Mucosa of gallbladder (tissue), 1 donor: ENCODE results near the gene TNS1. TPM values are rescaled to one million over a fixed set of nuclear protein-coding genes. Genes with fewer than 3 reads are reported as not detected.
"Not testable (repeated sequence)": the region's sequence is repeated elsewhere in the genome, so short reads cannot be mapped to it uniquely, and the experiment has no call there.

Source experiments
- DNase-seq: peaks from one replicate; pipeline ENCODE4 v3.0.0-alpha.2; 2020; ENCODE audit warnings: low spot score
- total RNA-seq: library from RNA; stranded (reverse); gene quantifications from one replicate; pipeline ENCODE4 v1.2.1, GENCODE V29; 2021
- donor health status: DM: no; HTN: no; CAD: no.

TNS1 gene
- total RNA-seq, 1 donor from 2014 or later = 469 TPM

DNA sequence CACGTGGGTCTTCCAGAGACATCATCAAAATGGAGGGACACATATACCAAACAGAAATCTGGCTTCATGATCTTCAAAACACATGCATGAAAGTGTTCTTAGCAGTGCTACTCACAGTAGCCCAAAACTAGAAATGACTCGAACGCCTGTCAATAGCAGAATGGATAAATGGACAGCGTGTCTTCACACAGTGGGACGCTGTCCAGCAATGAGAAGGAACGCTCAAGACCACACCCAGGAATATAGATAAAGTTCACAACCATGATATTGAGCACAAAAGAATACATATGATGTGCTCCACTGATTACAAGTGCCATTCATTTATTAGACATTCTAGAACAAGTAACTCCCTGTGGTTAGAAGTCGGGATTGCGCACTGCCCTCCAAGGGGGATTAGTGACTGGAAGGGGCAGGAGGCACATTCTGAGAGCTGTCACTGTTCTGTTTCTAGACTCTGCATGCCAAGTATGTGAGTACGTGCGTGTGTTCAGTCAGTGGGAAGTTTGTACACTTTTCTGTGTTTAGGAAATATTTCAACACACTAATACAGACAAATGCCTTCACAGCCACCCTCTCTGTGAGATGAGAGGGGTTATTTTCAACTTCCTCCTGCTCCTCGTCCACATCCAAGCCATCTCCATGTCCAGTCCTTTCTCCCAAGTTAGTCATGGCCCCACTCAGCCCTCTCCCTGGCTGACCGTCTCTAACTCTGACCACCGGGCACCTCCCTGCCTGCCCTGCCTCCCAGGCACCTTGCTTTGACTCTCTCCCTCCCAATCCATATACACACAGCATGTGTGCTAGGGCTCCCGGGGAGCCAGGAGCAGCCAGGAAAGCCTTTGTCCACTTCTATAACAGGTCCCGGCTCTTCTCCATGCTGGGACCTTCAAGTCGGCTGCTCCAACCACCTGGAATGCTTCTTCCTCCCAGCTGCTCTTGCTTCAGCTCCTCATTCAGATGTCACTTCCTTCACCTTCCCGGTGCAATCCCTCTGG is 26.9 kb upstream of the TNS1 start:
- peak; percentile 10 for DNase-seq

DNA sequence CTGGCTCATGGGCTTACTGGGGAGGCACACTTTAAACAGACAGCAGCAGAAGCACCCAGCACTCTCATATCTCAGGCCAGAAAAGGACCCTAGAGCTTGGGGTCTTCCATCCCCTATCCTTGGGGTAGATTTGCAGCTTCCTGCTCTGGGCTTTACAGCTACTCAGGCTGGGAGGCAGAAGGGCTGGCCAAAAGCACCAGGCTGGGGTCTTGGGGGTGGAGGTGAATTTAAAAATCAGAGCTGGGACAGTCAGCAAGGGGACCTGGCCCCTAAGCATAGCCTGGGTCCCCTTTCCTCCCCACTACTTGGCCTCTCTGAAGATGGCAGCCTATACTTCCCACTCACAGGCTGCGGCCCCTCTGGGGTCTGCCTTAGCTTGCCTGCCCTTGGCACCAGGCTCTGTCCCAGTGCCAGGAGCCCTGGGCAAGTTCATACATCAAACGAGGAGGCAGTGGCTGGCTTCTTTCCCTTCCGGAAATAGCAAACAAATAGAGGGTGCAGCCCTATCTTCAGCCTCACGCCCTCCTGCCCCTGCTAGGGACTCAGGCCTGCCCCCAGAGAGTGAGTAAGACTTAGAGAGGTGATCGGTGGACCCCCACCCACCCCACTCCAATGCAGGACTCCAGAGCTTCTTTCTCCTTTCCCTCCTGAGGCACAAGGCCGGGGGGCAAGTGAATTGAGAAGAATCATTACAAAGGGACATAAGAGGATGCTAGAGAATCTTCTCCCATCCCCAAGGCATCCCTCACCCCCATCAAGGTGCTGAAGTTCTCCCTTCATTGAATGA is 26.0 kb upstream of the TNS1 start:
- peak; percentile 10 for DNase-seq

DNA sequence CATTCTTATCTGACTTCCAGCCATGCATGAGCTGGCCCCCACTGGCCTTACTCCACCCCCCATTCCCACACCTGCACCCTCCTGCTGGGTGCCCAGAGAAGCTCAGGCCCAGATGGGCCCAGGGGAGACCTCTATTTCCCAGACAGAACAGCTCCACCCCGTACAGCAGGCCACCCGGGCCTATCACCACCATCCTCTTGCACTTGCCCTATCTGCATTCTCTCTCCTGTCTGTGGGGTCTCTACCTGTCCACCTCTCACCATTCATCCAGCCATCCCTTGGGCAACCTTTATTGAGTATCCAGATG is 25.3 kb upstream of the TNS1 start:
- DNase-seq = no peak

DNA sequence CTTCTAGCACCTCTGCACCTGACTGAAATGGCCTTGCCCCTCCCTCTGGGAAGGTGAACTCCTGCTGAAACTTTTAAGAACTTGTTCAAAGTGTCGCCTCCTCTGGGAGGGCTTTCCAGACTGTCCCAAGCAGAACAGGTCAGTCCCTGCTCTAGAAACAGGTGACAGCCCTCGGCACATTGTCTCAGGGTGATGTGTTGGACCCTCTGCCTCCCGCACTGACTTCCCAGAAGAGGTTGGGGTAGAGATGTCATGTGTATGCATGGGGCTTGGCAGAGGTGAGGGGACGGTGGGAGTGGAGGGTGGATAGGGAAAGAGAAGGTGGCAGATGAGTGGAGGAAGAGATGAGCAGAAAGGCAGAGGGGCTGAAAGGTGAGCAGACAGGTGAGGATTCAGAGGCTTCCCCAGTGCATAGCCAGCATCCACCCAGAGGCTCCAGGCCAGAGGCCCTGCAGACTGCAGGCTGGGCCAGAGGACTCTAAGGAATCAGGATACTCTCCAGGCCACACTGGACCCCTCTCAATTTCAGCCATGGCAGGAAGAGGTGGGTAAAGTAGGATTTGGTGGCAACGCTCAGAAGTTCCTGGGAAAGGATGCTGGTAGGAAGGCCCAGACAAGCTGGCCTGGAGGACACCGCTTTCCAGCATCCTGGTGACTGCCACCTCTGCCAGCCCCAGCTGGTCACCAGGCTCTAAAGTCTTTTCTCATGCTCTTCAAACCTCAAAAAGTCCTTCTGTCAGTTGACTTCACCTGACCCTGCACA is 24.8 kb upstream of the TNS1 start:
- no peak for DNase-seq

DNA sequence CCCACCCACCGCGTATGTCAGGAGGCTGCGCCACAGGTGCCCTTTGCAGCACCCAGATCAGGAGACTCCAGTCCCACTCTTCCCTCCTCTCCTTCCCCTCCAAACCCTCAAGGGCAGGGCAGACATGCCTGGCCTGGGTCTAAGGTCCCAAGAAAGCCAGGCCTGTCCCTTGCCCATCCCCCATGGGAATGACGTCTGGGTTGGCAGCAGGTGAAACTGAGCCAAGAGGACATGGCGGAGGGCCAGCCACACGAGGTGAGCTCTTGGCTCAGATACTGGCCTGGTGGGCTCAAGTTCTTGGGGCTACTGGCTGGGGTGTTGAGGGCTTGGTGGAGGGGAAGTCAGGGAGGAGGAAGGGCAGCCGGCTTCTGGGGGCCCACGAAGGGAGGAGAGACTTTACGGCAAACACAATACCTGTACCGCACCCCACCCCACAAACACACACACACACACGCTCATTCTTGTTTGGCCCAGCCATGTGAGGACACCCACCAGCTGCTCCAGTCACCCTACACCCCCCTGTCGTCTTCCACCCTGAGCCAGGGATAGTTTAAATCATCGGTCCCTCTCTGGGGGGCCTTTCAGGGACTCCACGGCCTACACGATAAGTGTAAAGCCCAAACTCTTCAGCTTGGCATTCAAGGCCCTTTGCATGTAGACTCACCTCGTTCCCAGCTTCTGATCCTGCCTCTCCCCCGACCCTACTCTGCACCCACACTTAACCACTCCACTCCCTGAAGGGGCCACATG is 24.1 kb upstream of the TNS1 start:
- peak; percentile 82 for DNase-seq

DNA sequence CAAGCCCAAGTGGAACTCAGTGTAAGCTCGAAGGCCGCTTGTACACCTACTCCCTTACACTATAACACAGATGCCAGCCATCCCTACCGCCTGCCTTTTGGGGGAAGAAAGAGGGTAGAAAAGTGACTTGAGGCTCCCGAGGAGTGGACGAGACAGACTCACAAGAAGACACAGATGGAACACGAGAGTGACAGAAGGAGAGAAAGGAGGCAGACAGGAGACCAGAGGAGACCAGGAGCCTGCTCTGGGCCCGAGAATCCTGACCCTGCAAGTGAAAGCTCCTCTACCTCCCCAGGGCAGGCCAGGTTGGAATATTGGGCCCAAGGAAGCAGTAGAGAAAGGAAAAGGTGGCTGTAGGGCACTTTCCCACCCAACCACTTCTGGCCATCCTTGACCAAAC is 23.4 kb upstream of the TNS1 start:
- DNase-seq = no peak

DNA sequence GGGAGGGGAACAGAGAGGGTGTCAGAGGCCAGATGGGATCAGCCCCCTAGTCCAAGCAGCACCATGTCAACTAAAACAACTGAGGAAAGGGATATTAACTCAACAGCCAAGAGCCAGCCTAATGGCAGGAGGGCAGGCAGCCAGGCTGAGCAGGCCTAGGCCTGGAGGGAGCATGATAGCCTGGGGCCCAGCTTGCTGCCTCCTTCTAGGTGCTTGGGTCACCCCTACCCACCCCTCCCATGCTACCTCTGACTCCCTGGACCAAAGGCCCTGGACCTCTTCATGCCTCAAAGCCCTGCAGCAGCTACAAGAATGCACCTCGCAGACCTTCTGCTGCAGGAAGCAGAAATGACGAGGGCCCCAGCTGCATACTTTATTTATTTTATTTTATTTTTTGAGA is 22.1 kb upstream of the TNS1 start:
- DNase-seq = no peak

DNA sequence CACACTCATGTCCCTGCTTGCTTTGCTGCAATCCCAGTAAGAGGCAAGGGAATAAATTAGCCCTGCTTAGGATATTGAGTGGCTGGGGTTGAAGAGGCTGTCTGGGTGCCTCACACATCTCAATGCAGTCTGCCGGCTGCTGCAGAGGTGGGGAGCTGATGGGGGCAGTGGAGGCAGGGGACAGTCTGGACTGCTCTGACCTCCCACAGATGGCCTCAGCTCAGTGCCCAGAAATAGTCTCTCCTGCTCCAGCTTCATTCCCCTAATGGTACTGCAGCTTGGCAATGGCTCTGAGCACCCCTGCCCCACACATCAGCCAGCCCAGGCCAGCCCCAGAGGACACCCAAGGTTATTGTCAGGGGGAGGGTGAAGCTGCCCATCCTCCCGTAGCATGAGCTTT is 21.5 kb upstream of the TNS1 start:
- DNase-seq = no peak

DNA sequence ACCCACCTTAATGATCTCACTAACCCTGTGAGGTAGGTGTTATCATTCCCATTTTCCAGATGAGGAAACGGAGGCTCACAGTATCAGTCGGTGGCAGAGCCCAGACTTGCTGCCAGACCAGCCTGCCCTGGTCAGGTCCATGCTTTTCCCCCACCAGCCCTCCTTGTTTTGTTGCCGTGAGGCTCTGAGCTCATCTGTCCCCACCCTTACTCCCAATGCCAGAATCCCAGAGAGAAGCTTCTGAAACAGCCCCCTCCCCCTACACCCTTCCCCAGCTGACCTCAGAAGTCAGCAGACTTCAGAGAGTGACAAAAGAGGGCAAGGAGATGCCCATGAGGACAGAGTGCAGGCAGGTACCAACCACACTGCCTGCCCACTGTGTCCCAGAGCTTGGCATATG is 20.8 kb upstream of the TNS1 start:
- no peak for DNase-seq

DNA sequence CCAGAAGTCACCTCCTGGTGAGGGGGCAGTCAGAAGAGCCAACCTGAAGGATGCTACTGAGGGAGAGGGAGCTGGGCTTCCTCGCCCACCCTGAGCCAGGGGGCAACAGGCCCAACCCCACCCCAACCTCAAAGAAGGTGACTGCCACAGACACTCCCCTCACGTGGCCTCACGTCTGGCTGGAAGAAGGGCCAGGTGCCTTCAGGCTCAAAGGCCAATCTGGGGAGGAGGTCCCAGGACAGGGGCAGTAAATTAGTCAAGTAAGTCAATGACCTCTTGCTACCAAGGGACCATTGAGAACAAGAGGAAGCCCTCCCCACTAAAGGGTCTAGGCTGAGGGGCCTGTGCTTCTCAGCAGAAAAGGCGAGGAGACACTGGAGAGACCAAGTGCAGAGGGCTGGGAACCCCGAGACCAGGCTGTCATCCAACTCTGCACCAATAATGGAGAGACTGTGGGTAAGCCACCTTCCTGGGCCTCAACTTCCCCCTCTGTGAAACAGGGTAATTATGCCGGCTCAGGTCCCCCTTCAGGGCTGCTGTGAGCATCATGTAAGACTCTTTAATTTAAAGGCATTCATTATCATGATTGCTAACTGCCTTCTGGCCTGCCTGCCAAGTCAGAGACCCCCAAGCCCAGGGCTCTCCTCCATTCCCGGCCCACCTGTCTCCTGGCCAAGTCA is 20.2 kb upstream of the TNS1 start:
- DNase-seq = no peak

DNA sequence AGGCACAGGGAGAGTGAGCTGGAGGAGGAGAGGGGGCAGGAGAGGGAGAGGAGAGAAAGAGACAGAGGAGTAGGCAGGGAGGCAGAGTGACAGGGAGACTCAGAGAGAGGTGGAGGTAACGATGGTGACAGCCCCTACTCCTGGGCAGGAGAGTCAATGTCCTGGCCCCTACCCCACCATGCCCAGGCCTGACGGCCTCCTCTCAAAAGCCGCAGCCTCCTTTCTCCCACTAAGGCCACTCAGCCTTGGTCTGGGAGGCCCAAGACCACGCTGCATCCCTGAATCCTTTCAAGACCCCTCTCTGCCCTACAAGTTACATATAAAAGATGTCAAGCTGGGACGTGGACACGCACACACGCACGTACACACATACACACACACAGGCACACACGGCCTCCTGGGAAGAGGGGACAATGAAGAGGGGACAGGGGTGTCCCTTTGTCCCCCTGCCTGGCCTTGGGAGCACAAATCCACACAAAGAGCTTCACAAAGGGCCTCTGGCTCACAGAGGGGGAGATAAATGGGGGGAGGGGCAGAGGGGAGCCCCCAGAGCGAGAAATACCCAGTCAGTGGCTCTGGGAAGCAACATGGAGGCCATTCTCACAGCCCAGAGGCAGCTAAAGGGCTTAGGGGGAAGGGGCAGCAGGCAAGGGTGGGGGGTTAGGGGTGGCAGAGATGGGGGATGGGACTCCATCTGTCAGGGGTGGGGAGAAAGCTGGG is 19.5 kb upstream of the TNS1 start:
- DNase-seq = no peak

DNA sequence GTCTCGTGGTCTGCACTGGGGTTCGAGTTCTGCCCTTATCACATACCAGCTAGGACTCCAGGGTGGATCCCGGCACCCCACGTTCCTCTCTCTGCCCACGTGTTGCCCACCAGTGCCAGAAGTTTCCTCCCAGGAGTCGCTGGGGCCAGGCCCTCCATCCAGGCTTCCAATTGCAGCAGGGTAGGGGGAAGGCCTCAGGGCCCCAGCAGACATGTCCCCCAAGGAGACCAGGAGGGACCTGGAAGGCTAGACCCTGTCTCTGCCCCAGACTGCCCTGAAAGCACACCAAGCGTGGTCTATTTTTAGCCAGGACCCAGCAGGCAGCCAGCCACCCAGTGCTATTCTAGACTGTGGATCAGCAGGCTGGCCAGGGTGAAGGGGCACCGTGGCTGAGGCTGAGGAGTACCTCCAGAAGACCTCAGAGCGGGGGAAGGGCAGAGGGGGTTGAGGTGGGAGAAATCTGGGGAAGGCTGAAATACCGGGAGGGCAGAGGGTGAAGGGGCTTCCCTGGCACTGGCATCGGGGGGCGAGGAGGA is 18.8 kb upstream of the TNS1 start:
- DNase-seq = no peak

DNA sequence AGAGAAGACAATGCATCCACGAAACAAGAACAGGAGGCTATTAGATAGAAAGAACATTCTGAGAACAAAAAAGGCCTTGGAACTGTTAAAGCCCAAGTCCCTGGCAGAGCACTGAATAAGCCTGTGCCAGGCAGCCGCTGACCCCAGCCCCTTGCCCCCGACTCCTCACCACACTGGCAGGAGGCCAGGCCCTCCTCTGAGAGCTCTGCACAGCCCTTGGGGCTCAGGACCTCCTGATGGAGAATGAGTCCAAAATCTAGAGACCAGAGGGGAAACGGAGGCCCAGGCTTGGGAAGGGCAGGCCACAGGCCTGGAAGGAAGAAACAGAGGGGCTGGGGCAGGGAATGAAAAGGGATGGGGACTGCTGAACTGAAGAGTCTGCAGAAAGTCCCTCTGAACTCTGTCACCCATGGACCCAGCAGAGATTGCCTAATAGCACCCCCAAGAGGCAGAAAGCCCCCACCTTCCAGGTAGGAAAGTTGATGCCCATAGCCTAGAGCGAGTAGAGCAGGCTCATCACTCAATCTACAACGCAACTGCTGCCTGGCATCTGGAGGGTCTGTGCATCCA is 18.3 kb upstream of the TNS1 start:
- no peak for DNase-seq

DNA sequence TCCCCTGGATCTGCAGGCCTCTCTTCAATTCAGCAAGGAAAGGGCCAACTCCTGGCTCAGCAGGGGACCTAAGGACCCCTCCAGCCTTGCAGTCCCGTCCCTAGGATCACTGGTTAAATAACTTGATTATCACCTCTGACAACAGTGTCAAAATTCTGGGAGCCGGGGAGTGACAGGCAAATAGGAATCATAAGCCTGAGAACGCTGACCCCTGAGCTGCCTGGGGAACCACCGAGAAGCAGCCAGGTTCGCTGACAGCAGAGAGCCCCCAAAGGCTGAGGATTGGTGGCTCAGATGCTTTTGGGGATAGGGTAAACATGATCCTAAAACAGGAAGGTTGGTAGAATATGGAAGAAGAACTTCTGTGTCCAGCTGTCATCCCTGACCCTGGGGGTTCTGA is 17.5 kb upstream of the TNS1 start:
- DNase-seq = no peak

DNA sequence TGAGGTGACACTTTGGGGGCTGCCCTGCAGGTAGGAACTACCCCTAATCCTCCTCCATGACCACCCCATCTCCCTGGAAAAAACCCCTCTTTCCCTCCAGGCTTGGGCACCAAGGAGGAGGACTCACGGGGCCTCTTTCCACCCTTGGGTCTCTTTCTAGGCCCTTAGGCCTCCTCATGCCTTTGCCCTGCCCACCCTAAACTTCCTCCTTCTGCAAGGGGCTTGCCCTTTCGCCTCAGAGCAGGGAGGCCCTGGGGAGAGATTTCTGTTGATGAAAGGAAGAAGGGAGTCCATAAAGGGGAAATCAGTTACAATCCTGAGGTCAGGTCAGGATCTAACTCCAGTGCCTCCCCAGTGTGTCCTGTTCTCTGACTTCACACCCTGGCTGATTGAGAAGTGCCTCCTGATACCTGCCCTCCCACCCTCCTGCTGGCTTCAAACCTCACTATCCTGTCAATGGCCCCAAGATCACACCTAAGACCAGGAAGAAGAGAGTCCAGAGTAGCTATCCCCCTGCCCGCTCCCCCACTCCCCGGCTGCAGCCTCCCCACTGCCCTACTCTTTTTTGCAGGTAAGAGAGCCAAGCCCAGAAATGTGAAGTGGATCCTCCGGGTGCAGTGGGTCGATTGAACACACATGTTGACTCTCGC is 16.7 kb upstream of the TNS1 start:
- DNase-seq = no peak

DNA sequence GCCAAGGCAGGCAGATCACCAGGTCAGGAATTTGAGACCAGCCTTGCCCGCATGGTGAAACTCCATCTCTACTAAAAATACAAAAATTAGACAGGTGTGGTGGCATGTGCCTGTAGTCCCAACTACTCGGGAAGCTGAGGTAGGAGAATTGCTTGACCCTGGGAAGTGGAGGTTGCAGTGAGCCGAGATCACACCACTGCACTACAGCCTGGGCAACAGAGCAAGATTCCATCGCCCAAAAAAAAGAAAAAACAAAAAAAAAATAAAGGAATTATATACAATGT is 16.0 kb upstream of the TNS1 start:
- not testable (repeated sequence) for DNase-seq

DNA sequence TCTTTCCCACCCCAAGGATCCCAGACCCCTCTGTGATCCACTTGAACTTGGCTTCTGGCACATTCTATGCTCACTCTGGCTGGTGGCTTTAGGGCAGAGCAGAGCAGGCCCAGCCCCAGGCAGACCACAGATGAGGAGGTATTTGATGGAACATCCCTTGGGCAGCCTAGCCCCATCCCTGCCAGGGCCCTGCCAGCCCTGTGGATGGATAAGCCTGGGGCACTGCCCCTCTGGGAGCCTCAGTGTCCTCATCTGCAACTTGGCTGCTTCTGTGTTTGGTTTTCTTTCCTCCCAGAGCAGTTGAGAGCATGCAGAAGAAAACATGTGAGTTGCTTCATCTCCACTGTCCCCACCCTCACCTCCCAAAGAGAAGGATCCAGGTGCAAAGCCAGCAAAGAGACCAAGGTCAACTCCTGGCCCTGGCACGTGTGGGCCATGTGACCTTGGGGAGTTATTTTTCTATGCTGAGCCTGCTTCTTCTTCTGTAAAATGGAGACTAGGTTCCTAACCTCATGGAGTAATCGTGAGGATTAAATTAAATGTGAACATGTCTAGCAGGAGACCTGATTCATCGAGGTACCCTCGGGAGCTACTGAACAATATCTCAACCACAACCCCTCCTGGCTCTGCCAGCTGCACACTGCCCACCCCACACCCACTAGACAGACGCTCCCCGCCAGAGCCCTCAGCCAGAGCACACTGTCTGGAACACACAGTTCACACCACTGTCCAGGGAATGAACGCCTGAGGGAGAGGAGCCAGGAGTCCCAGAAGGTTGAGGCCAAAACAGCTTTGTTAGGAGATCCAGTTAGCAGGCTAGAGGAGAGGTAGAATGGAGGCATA is 14.6 kb upstream of the TNS1 start:
- no peak for DNase-seq

DNA sequence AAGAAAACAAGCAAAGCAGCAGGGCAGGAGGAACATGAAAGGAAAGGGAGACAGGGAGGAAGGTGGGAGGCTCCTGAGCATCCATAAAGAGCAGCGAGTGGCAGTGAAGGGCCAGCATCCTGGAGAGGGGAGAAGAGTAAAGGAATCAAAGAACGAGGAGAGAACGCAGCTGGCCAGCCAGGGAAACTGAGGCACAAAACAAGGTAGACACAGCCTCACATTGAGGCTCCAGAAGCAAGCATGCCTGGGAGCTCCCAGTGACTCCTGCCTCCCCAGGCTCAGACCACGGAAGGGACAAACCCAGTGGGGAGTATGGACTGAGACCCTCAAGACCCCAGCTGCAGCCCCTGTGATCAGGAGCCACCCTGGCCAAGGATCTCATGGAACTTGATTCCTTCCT is 14.0 kb upstream of the TNS1 start:
- no peak for DNase-seq
